ENCODE data around the gene MYOT.

Gene MYOT

GRCh38 chr5:137871571-137871970 is 3.9 kb downstream of the MYOT start:
- POLR2A ChIA-PET = no interaction called here
- no peak for TF ChIP-seq CTCF (IDR thresholded peaks at IDR 0.05; ENCODE audit: control extremely low read depth, extremely low read depth, low read depth, missing control alignments)
- CTCF ChIA-PET = interaction anchor here (1.7 to 1.9 kb wide), 2 partner anchors 32 to 93 kb away, joined by 4 to 6 read pairs; no protein-coding TSS in a partner anchor
- no peak for DNase-seq (ENCODE audit: extremely low spot score)

- no peak for DNase-seq (ENCODE audit: extremely low spot score)
- POLR2A ChIA-PET = no interaction called here
- TF ChIP-seq CTCF (IDR thresholded peaks at IDR 0.05; ENCODE audit: control extremely low read depth, extremely low read depth, low read depth, missing control alignments) = no peak
- CTCF ChIA-PET = interaction anchor here (1.3 to 4.5 kb wide), 5 partner anchors 8 to 164 kb away, joined by 3 to 21 read pairs (median 6); partner anchors contain the start of gene PKD2L2
Measured at GRCh38 chr5:137872466-137872865, 4.8 kb downstream of the MYOT start.

GRCh38 chr5:137876101-137876500 is 8.4 kb downstream of the MYOT start:
- no peak for TF ChIP-seq CTCF (IDR thresholded peaks at IDR 0.05; ENCODE audit: control extremely low read depth, extremely low read depth, low read depth, missing control alignments)
- no peak for DNase-seq (ENCODE audit: extremely low spot score)
- CTCF ChIA-PET = interaction anchor here (1.0 to 4.5 kb wide), 10 partner anchors 9 to 133 kb away, joined by 3 to 21 read pairs (median 4); partner anchors contain the start of genes HNRNPA0, MYOT and PKD2L2
- POLR2A ChIA-PET = no interaction called here

- no peak for TF ChIP-seq CTCF (IDR thresholded peaks at IDR 0.05; ENCODE audit: control extremely low read depth, extremely low read depth, low read depth, missing control alignments)
- ChIA-PET POLR2A (interaction anchor here (0.6 kb wide), 1 partner anchor 619 kb away, joined by 8 read pairs; no protein-coding TSS in a partner anchor), CTCF (interaction anchor here (1.0 to 2.3 kb wide), 7 partner anchors 10 to 156 kb away, joined by 3 to 18 read pairs (median 4); partner anchors contain the start of genes MYOT and PKD2L2)
- DNase-seq (ENCODE audit: extremely low spot score) = no peak
Measured at GRCh38 chr5:137880313-137880712, 12.7 kb downstream of the MYOT start.

- no peak for DNase-seq (ENCODE audit: extremely low spot score)
- POLR2A ChIA-PET = interaction anchor here (0.6 kb wide), 1 partner anchor 1638 kb away, joined by 3 read pairs; no protein-coding TSS in a partner anchor
- no peak for TF ChIP-seq CTCF (IDR thresholded peaks at IDR 0.05; ENCODE audit: control extremely low read depth, extremely low read depth, low read depth, missing control alignments)
- CTCF ChIA-PET = interaction anchor here (1.9 to 2.5 kb wide), 3 partner anchors 8 to 18 kb away, joined by 5 to 9 read pairs (median 6); no protein-coding TSS in a partner anchor
Measured at GRCh38 chr5:137887831-137888230, 20.2 kb downstream of the MYOT start.

GRCh38 chr5:137888466-137888862 is 20.8 kb downstream of the MYOT start:
- ChIA-PET CTCF (interaction anchor here (1.2 to 3.9 kb wide), 13 partner anchors 8 to 137 kb away, joined by 3 to 21 read pairs (median 6); no protein-coding TSS in a partner anchor), POLR2A (no interaction called here)
- no peak for TF ChIP-seq CTCF (IDR thresholded peaks at IDR 0.05; ENCODE audit: control extremely low read depth, extremely low read depth, low read depth, missing control alignments)
- no peak for DNase-seq (ENCODE audit: extremely low spot score)

Data from GM10248 (cell line).